ENCODE data around the gene UFD1. TPM values are rescaled to one million over a fixed set of nuclear protein-coding genes. Genes with fewer than 3 reads are reported as not detected.

The UFD1 gene
- total RNA-seq, 4 donors from 2014 or later, result 39.2 to 74.3 (median 43.5) TPM

DNA sequence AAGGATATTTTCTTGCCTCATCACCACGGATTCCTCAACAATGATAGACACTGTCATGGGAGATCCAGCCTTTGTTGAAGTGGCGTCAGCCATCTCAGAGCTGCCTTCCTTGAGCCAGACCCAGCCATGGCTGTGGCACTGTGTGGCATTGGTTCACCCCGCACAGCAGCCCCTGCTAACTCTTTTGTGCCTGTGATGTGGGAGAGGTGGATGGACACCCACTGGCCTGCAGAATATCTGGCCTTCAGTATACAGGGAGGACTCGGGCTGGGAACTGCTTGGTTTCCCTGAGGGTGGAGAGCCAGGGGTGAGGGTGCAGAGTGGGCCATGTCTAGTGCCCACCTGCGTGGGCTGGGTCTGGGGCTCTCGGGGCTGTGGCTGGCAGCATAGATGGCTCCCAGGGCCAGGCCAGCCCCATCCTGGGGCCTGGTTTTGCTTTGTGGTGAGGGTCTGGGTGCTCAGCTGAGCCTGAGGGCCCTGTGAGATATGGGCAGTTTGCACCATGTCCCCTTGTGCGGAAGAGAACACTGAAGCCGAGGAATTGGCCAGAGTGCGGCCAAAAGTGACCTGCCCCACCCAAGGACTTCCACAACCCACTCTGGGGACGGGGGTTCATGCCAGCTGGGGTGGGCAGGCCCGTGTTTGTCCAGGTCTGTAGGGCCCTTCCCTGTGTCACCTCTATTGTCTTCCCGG, 39.1 kb upstream of the UFD1 start:
- no peaks in the 10 kb centered on the region for H3K27me3 ChIP-seq
- no peak overlapping the region for H3K4me3 ChIP-seq
- no peaks in the 10 kb centered on the region for H3K36me3 ChIP-seq
- peaks cover 0 to 2% (median 0%) of the 10 kb centered on the region in 4 donors for H3K4me1 ChIP-seq
- DNase-seq, result peak; percentile 8 to 37 (median 19)
- no peak overlapping the region for H3K27ac ChIP-seq
- TF ChIP-seq CTCF (IDR thresholded peaks at IDR 0.05) (no peak), POLR2A (IDR thresholded peaks at IDR 0.05) (no peak)
- H3K9me3 ChIP-seq, result no peaks in the 10 kb centered on the region

- TF ChIP-seq CTCF (IDR thresholded peaks at IDR 0.05), result no peak
- peak in 2 of 3 donors; percentile 6 to 33 for DNase-seq
- no peak overlapping the region for H3K27ac ChIP-seq
- no peaks in the 10 kb centered on the region for H3K4me1 ChIP-seq
- H3K9me3 ChIP-seq, result no peaks in the 10 kb centered on the region
- H3K36me3 ChIP-seq, result no peaks in the 10 kb centered on the region
- no peak overlapping the region for H3K4me3 ChIP-seq
- no peaks in the 10 kb centered on the region for H3K27me3 ChIP-seq
Measured at GRCh38 chr22:19517171-19517500, 38.1 kb upstream of the UFD1 start.

- Histone ChIP-seq H3K27me3 (no peaks in the 10 kb centered on the region), H3K9me3 (no peaks in the 10 kb centered on the region), H3K4me3 (no peak overlapping the region), H3K36me3 (no peaks in the 10 kb centered on the region), H3K4me1 (no peaks in the 10 kb centered on the region), H3K27ac (no peak overlapping the region)
- DNase-seq, result no peak
- TF ChIP-seq POLR2A (IDR thresholded peaks at IDR 0.05), result no peak
- no peak for TF ChIP-seq CTCF (IDR thresholded peaks at IDR 0.05)
Measured at GRCh38 chr22:19516378-19517170, 37.6 kb upstream of the UFD1 start.

DNA sequence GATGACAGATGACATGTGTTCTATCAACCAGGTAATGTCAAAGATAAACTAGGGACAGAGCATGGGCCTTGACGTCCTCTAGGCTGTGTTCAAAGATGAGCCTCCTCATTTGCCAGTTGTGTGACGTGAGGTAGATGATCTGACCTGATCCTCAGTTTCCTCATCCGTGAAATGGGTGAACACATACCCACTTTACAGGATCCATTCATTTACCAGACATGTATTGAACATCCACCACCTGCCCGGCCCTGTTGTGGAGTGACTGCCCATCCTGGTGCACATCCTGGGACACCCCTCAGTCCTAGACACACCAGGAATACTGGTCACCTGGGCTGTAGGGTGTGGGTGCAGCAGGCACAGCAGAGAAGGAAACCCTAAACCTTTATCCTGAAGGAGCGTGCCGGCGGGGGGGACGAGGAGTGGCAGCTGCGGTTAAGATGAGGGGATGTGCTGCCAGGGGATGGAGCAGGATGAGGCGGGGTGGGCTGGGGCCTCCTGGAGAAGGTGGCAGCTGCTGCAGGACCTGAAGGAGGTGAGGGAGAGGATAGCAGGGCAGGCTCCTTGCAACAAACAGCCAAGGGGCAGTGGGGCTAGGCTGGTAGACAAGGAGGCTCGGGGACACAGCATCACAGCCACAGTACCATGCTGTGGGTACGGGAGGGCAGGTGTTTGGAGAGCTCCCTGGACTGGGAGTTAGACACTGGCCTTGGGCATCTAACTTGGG, 36.8 kb upstream of the UFD1 start:
- DNase-seq, result no peak
- H3K4me3 ChIP-seq, result no peak overlapping the region
- H3K9me3 ChIP-seq, result no peaks in the 10 kb centered on the region
- H3K4me1 ChIP-seq, result no peaks in the 10 kb centered on the region
- H3K27me3 ChIP-seq, result no peaks in the 10 kb centered on the region
- no peak overlapping the region for H3K27ac ChIP-seq
- H3K36me3 ChIP-seq, result no peaks in the 10 kb centered on the region
- TF ChIP-seq CTCF (IDR thresholded peaks at IDR 0.05) (no peak), POLR2A (IDR thresholded peaks at IDR 0.05) (no peak)

GRCh38 chr22:19514831-19515565, 36.0 kb upstream of the UFD1 start:
- Histone ChIP-seq H3K4me1 (no peaks in the 10 kb centered on the region), H3K27me3 (no peaks in the 10 kb centered on the region), H3K9me3 (no peaks in the 10 kb centered on the region), H3K4me3 (no peak overlapping the region), H3K36me3 (no peaks in the 10 kb centered on the region), H3K27ac (no peak overlapping the region)
- TF ChIP-seq CTCF (IDR thresholded peaks at IDR 0.05) (no peak), POLR2A (IDR thresholded peaks at IDR 0.05) (no peak)
- DNase-seq, result no peak

Data from Peyer's patch (tissue), 4 donors.